Effector memory CD8-positive, alpha-beta T cell (primary cell): Measurements from ENCODE around the gene POLR2J.
"Not testable (repeated sequence)": the region's sequence is repeated elsewhere in the genome, so short reads cannot be mapped to it uniquely, and the experiment has no call there.

Source experiments
- ATAC-seq: fragments of 150-1000 bp; cut with Tn5 transposase; replicated peaks from 2 replicates; pipeline ENCODE4 v1.10.0; 2021; ENCODE audit warnings: mild to moderate bottlenecking, moderate library complexity
- DNase-seq, 3 experiments: peaks; one replicate each; pipeline ENCODE4 v3.0.0; 2021
- H3K27ac Mint-ChIP-seq, 2 donors: one replicate each; pipeline ENCODE4 v1.8.0; 2022; ENCODE audit warnings: mild to moderate bottlenecking in 2 of 2, mixed read lengths in 2 of 2, moderate library complexity in 2 of 2
- H3K27me3 Mint-ChIP-seq, 2 donors: one replicate each; pipeline ENCODE4 v1.8.0; 2022; ENCODE audit warnings: mixed read lengths in 2 of 2
- H3K36me3 Mint-ChIP-seq: one replicate; pipeline ENCODE4 v1.8.0; 2022; ENCODE audit warnings: mild to moderate bottlenecking, moderate library complexity, mixed read lengths; ENCODE audit not compliant: insufficient read depth
- H3K4me1 Mint-ChIP-seq, 2 donors: one replicate each; pipeline ENCODE4 v1.8.0; 2022; ENCODE audit warnings: low read depth in 2 of 2, mixed read lengths in 2 of 2
- H3K4me3 Mint-ChIP-seq, 2 donors: one replicate each; pipeline ENCODE4 v1.8.0; 2022; ENCODE audit warnings: mild to moderate bottlenecking in 2 of 2, mixed read lengths in 2 of 2, moderate library complexity in 2 of 2
- H3K9me3 Mint-ChIP-seq, 2 donors: one replicate each; pipeline ENCODE4 v1.8.0; 2022; ENCODE audit warnings: mixed read lengths in 2 of 2

POLR2J gene

DNA sequence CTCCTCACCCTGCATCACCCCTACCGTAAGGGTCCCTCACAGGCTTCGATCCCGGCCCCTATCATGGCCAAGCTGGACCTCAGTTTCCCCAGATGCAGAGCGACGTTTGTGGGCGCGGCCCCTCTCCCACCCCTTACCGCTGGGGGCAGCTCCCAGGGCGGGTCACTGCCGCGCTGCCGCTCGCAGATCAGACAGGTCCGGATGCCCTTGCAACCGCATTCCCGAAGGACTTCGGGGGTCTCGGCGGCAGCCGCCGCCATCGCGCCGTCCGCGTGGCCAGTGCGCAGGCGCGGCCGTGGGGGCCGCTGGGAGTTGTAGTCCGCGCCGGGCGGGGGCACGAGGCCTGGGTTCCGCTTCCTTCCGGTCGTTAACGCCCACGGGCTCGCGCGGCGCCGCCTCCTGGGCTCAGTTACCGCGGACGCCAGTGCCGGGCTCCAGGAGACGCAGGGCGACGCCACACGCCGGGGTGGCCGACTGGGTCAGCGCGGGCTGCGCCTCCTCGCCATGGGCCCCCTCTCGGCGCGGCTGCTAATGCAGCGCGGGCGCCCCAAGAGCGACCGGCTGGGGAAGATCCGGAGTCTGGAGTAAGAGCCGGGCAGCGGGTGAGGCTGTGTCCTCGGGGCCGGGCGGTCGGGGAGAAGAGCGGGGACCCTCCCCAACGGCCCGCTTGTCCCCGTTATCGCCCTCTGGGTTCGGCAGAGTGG is 14.0 kb downstream of the POLR2J start, which contains the start of the genes ALKBH4 and LRWD1:
Gene ALKBH4 (minus strand): TSS at position 287 of the 704 bp plus-strand sequence. CDS start 27 bp downstream, at position 260.
Gene LRWD1 (plus strand): TSS at position 408 of the 704 bp plus-strand sequence. CDS start 97 bp downstream, at position 505.
- H3K4me3 Mint-ChIP-seq = peak within 1 kb of the TSS; percentile 87 to 88
- H3K4me1 Mint-ChIP-seq = peaks cover 27 to 32% of the 10 kb centered on the region in 2 donors
- ATAC-seq (peak; percentile 97), DNase-seq (peak; percentile 91 to 93 (median 91))
- H3K27me3 Mint-ChIP-seq = no peaks in the 10 kb centered on the region
- H3K27ac Mint-ChIP-seq = peak within 1 kb of the TSS; percentile 56 to 91
- no peaks in the 10 kb centered on the region for H3K9me3 Mint-ChIP-seq
- H3K36me3 Mint-ChIP-seq = peaks cover 18% of the 10 kb centered on the region

DNA sequence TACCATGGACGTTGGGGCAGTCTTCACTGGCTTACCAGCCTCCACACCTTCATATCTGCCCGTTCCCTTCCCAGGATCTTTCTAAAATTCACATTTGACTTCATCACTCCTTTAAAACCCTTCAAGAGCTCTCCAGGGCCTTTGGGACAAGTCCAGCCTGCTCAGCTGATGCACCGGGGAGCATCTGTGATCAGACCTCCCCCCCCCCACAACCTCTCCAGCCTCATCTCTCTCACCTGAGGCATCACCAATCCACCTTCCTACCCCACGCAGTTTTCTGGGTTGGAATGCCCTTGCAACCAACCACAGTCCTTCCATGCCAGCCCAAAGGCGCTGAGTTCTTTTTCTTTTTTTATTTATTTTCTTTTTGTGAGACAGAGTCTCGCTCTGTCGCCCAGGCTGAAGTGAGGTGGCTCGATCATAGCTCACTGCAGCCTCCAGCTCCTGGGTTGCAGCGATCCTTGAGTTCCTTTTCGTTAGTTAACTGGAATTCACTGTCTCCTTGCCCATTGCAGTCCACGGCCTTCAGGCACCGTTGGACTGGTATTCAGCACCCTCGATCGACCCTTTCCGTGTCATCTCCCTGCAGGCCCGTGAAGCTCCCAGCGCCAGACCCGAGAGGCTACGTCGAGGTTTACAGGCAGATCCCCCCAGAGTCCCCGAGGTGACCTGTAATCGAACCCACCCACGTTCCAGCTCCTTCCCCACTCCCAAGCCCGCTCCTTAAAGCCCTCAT is 14.7 kb downstream of the POLR2J start:
- Mint-ChIP-seq H3K27ac (peak overlapping the region; percentile 56 to 91), H3K4me1 (peaks cover 25 to 32% of the 10 kb centered on the region in 2 donors), H3K9me3 (no peaks in the 10 kb centered on the region), H3K27me3 (no peaks in the 10 kb centered on the region), H3K4me3 (peak overlapping the region; percentile 87 to 88), H3K36me3 (peaks cover 23% of the 10 kb centered on the region)
- ATAC-seq = no peak
- DNase-seq = no peak

DNA sequence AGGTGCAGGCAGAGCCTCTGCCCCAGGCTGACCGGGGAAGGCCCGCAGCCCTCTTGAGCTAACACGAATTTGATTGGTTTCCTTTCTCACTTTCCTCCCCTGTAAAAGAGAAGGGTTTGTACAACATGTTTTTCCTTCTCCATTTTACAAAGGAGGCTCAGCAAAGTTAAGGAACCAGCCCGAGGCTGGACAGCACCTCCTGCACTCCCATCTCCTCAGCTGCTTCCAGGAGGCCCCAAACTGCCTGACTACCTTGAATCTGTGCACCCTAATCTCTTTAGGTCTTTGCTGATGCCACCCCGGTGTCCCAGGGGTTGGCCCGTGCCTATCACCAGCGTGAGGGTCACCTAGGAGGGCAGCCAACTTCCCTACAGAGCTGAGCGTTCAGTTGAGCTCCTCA is 18.3 kb downstream of the POLR2J start:
- no peak for ATAC-seq
- Mint-ChIP-seq H3K4me1 (peaks cover 15 to 23% of the 10 kb centered on the region in 2 donors), H3K4me3 (no peak overlapping the region), H3K9me3 (no peaks in the 10 kb centered on the region), H3K36me3 (peaks cover 41% of the 10 kb centered on the region), H3K27me3 (no peaks in the 10 kb centered on the region), H3K27ac (peak overlapping the region in 1 of 2 donors; percentile 71)
- no peak for DNase-seq

DNA sequence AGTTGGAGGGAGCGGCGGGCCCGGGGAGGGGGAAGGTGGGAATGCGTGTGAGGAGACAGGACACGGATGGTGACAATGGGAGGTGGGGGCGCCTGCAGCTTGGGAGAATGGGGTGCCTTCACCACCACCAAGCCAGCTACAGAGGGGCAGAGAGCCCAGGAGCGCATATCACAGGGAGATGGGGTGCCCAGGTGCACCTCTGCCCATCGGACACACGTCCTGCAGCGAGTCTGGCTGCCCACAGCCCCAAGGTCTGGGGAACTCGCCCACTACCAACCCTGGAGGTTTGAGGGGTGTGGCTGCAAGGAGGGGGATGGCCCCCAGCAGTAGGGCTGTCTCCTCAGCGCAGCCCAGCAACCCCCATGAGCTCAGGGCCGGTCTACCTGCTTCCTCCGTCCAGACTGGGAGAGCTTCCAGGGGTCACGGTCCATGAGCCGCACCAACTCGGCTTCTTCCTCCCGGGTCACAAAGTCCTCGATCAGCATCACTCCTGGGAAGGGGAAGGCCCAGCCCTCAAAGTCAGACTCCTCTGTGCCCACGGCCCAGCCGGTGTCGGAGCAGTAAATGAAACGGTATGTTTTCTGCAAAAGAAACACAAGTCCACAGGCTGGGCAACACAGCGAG is 19.4 kb downstream of the POLR2J start:
- no peak overlapping the region for H3K4me3 Mint-ChIP-seq
- H3K27ac Mint-ChIP-seq = no peak overlapping the region

DNA sequence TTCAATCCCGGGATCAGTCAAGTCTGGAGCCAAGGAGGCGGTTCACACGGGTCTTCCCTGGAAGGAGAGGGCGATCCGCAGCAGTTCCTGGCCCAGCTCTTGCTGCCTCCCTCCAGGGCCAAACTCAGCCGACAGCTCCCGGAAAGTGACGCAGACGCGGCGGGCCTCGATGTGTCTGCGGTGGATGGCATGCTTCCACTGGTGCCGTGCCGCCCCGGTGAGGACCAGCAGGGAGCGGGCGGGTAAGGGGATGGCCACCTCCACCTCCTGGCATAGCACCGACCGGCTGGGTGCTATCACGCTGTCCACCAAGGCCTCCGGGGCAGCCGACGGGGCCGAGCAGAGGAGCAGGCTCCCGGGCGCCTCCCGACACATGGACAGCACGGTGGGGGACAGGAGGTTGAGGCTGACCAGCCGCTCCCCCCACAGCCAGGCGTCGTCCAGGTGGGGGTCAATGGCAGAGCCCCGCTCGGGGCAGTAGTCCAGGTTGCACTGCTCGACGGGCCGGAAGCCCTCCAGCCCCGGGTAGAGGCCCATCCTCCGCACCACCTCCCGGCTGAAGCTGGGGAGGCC is 21.3 kb downstream of the POLR2J start:
- H3K27me3 Mint-ChIP-seq = no peaks in the 10 kb centered on the region
- peaks cover 3 to 11% of the 10 kb centered on the region in 2 donors for H3K4me1 Mint-ChIP-seq
- no peak overlapping the region for H3K4me3 Mint-ChIP-seq
- ATAC-seq (no peak), DNase-seq (no peak)
- H3K36me3 Mint-ChIP-seq = peaks cover 46% of the 10 kb centered on the region
- H3K9me3 Mint-ChIP-seq = no peaks in the 10 kb centered on the region
- H3K27ac Mint-ChIP-seq = no peak overlapping the region

More for the DNA sequence above, 19.4 kb downstream of the POLR2J start:
- DNase-seq = no peak
- no peaks in the 10 kb centered on the region for H3K9me3 Mint-ChIP-seq
- peaks cover 47% of the 10 kb centered on the region for H3K36me3 Mint-ChIP-seq
- H3K4me1 Mint-ChIP-seq = peaks cover 14 to 24% of the 10 kb centered on the region in 2 donors
- no peak for ATAC-seq
- no peaks in the 10 kb centered on the region for H3K27me3 Mint-ChIP-seq

DNA sequence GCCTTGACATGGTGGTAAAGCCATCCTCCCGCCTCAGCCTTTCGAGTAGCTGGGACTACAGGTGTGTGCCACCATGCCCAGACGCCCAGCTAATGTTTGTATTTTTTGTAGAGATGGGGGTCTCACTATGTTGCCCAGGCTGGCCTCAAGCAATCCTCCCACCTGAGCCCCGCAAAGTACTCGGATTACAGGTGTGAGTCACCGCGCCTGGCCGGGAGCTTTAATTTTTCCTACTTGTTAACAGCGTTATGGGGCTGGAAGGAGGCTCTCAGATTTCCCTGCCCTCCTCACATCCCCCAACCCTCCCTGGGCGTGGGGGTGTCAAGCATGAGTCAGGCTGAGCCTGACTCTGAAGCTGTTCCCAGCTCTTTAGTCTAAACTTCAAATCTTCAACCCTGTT is 22.4 kb downstream of the POLR2J start:
- H3K4me1 Mint-ChIP-seq = peaks cover 0 to 3% of the 10 kb centered on the region in 2 donors
- no peaks in the 10 kb centered on the region for H3K27me3 Mint-ChIP-seq
- ATAC-seq = no peak
- no peak overlapping the region for H3K27ac Mint-ChIP-seq
- no peaks in the 10 kb centered on the region for H3K9me3 Mint-ChIP-seq
- no peak for DNase-seq
- H3K4me3 Mint-ChIP-seq = no peak overlapping the region
- peaks cover 46% of the 10 kb centered on the region for H3K36me3 Mint-ChIP-seq

DNA sequence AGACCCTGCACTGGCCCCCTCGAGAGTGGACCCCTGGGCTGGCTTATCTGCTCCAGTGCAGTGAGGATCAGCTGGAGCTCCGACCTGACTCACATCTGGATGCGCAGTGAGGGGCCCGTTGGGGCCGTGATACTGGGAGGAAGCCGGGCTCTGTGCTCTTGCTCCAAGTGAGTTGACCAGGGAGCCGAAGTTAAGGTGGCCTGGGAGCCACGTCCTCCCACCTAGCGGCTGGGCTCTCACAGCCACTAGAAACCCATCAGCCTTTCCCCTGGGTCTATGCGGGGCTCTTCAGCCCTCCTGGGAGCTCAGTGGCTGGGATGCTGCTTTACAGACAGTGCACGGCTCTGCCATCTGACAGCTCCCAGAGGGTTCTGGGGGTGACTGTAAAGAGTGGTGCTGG is 23.1 kb downstream of the POLR2J start:
- H3K4me1 Mint-ChIP-seq = peaks cover 0 to 3% of the 10 kb centered on the region in 2 donors
- no peak overlapping the region for H3K27ac Mint-ChIP-seq
- no peak for DNase-seq

DNA sequence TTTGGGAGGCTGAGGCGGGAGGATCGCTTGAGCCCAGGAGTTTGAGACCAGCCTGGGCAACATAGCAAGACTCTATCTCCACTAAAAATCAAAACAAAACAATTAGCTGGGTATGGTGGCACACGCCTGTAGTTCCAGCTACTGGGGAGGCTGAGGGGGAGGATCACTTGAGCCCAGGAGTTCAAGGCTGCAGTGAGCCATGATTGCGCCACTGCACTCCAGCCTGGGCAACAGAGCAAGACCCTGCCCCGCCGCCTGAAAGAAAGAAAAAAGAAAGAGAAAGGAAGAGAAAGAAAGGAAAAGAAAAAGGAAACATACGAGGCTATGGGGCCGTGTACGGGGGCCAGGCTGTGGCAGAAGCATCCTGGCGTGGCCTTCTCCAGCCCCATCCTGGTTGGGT is 23.8 kb downstream of the POLR2J start:
- H3K36me3 Mint-ChIP-seq = peaks cover 46% of the 10 kb centered on the region
- not testable (repeated sequence) for ATAC-seq, H3K9me3 Mint-ChIP-seq, H3K27ac Mint-ChIP-seq, H3K4me1 Mint-ChIP-seq, H3K27me3 Mint-ChIP-seq, DNase-seq, H3K4me3 Mint-ChIP-seq

More for the DNA sequence above, 23.1 kb downstream of the POLR2J start:
- no peaks in the 10 kb centered on the region for H3K9me3 Mint-ChIP-seq
- no peaks in the 10 kb centered on the region for H3K27me3 Mint-ChIP-seq
- ATAC-seq = no peak
- H3K4me3 Mint-ChIP-seq = no peak overlapping the region
- peaks cover 46% of the 10 kb centered on the region for H3K36me3 Mint-ChIP-seq

DNA sequence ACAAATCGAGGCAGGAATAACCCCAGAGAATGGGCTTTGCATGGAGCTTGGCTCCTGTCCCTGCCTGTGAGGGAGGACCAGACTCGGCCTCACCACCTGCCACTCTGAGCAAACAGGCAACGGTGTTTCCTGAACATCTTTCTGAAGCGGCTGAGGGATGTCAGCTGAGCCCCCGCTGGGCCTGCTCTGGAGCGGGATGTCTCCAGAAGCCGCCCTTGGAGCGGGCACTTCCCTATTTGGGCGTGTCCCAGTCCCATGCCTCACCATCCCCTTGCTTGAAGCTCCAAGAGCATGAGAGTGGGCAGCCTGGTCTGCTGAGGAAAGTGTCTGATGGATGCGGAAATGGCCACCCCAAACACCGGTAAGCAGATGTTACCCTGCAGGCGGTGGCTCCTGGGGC is 24.3 kb downstream of the POLR2J start:
- Mint-ChIP-seq H3K9me3 (no peaks in the 10 kb centered on the region), H3K27ac (no peak overlapping the region), H3K4me1 (peaks cover 0 to 3% of the 10 kb centered on the region in 2 donors), H3K27me3 (no peaks in the 10 kb centered on the region), H3K36me3 (peaks cover 46% of the 10 kb centered on the region), H3K4me3 (no peak overlapping the region)
- ATAC-seq (no peak), DNase-seq (no peak)

DNA sequence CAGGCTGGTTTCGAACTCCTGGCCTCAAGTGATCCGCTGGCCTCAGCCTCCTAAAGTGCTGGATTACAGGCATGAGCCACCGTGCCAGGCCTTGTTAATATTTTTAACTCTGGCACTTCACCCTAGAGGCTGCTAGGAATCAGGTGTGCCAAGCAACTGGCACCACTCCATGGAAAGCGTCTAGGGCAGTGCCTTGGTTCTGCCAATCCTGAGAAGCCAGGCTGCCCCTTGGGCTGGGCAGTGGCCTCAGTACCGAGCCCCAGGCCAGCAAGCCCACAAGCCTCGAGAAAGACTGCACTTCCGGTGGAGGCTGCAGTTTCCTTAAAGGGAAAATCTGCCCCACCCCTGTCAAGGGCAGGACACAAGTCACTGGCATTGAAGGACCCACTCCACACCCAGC is 25.4 kb downstream of the POLR2J start:
- DNase-seq (no peak), ATAC-seq (no peak)
- Mint-ChIP-seq H3K27me3 (no peaks in the 10 kb centered on the region), H3K4me1 (peaks cover 0 to 3% of the 10 kb centered on the region in 2 donors), H3K4me3 (no peak overlapping the region), H3K27ac (peak overlapping the region in 1 of 2 donors; percentile 35), H3K36me3 (peaks cover 37% of the 10 kb centered on the region), H3K9me3 (no peaks in the 10 kb centered on the region)

DNA sequence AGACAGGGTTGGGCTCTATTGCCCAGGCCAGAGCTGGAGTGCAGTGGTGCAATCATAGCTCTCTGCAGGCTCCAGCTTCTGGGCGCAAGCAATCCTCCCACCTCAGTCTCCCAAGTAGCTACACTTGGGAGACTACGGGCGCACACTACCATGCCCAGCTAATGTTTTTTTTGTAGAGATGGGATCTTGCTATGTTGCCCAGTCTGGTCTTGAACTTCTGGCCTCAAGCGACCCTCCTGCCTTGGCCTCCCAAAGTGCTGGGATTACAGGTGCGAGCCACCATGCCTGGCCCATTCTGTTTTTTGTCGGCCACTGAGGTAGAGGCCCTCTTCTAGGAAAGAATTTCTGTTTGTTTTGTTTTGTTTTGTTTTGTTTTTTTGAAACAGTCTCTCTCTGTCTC is 26.3 kb downstream of the POLR2J start:
- Mint-ChIP-seq H3K36me3 (peaks cover 28% of the 10 kb centered on the region), H3K27me3 (no peaks in the 10 kb centered on the region), H3K4me1 (peaks cover 0 to 3% of the 10 kb centered on the region in 2 donors), H3K4me3 (no peak overlapping the region), H3K9me3 (no peaks in the 10 kb centered on the region), H3K27ac (peak overlapping the region in 1 of 2 donors; percentile 35)
- no peak for DNase-seq
- no peak for ATAC-seq

DNA sequence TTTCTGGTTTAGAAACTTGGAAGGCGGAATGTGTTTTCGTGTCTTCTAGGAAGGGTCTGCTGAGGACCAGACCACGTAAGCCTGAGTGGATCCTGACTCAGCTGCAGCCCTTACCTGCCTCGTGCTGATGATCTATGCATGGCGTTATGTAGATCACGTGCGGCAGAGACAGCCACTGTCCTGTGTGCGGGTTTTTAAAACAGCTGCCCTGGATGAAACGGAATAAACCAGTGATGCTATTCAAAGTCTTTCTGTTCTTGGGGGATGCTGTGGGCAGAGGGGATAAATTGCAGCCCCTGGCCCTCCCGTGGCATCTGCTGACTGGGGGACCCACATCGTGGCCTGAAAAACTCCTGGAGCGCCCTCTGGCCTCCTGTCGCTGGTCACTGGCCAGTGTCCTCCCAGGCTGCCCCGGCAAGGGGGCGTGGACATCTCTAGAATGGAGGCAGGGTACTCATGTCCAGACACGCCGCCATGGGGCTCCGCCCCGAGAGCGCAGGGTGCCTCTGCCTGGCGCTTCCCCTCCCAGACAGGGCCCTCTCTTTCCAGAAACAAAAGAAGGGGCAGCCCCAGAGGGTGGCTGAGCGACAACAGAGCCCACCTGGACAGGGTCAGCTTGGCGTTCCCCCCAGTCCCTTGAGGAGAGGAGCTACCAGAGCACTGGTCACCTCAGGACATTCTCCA is 27.2 kb downstream of the POLR2J start:
- H3K27ac Mint-ChIP-seq = no peak overlapping the region
- ATAC-seq (no peak), DNase-seq (no peak)
- peaks cover 23% of the 10 kb centered on the region for H3K36me3 Mint-ChIP-seq
- H3K4me3 Mint-ChIP-seq = no peak overlapping the region
- no peaks in the 10 kb centered on the region for H3K9me3 Mint-ChIP-seq
- H3K4me1 Mint-ChIP-seq = peaks cover 0 to 3% of the 10 kb centered on the region in 2 donors
- H3K27me3 Mint-ChIP-seq = no peaks in the 10 kb centered on the region

DNA sequence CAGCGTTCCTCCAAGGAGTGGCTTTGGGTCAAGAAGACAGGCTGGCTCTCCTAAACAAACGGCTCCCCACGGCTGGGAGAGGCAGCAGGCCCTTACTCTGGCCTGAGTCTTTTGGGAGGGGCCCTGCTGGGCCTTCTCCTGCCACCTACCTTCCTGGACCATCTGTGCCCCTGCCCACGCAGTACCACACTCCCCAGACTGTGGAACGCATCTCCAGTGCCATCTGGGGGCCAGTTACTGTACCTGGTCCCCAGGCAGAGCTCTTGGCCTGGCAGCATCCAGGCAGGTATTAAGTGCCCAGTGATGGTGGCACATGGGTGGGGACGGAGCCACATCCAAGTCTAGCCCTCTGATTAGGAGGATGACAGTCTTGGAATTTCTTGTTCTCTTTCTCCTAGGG is 28.5 kb downstream of the POLR2J start:
- H3K9me3 Mint-ChIP-seq = no peaks in the 10 kb centered on the region
- no peaks in the 10 kb centered on the region for H3K27me3 Mint-ChIP-seq
- peaks cover 0 to 3% of the 10 kb centered on the region in 2 donors for H3K4me1 Mint-ChIP-seq
- no peak overlapping the region for H3K4me3 Mint-ChIP-seq
- H3K36me3 Mint-ChIP-seq = peaks cover 19% of the 10 kb centered on the region
- H3K27ac Mint-ChIP-seq = peak overlapping the region in 1 of 2 donors; percentile 77
- DNase-seq (peak; percentile 43 to 45 (median 45)), ATAC-seq (peak; percentile 92)
